Measurements from ENCODE around the gene ATF3.

- TF ChIP-seq, protein P1, sequence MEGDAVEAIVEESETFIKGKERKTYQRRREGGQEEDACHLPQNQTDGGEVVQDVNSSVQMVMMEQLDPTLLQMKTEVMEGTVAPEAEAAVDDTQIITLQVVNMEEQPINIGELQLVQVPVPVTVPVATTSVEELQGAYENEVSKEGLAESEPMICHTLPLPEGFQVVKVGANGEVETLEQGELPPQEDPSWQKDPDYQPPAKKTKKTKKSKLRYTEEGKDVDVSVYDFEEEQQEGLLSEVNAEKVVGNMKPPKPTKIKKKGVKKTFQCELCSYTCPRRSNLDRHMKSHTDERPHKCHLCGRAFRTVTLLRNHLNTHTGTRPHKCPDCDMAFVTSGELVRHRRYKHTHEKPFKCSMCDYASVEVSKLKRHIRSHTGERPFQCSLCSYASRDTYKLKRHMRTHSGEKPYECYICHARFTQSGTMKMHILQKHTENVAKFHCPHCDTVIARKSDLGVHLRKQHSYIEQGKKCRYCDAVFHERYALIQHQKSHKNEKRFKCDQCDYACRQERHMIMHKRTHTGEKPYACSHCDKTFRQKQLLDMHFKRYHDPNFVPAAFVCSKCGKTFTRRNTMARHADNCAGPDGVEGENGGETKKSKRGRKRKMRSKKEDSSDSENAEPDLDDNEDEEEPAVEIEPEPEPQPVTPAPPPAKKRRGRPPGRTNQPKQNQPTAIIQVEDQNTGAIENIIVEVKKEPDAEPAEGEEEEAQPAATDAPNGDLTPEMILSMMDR (IDR thresholded peaks at IDR 0.05), result no peak
- TF ChIP-seq POLR2A (IDR thresholded peaks at IDR 0.05), result peak in 1 of 2 donors; percentile 46
Observed at GRCh38 chr1:212606395-212607205, 2.0 kb upstream of the ATF3 start.

Measured in lower leg skin (tissue), 3 donors.